Fibroblast of lung (primary cell): ENCODE results near the gene IGFBP1.

Experiments used
- EZH2 ChIP-seq: IDR thresholded peaks from 2 replicates; pipeline ENCODE4 v1.5.1; 2012; ENCODE audit warnings: low read length, control low read depth, mild to moderate bottlenecking; ENCODE audit errors: missing control alignments
- TF ChIP-seq, protein P1 (sequence below), 2 donors: IDR thresholded peaks in 1 of 2; conservative IDR thresholded peaks in 1 of 2; 1 replicate in 1 of 2; 2 replicates in 1 of 2; pipeline ENCODE4 v1.5.1; 2011 to 2012; ENCODE audit warnings: low read length in 2 of 2, control low read depth in 1 of 2, inconsistent platforms in 1 of 2, low read depth in 1 of 2, mild to moderate bottlenecking in 1 of 2

DNA sequence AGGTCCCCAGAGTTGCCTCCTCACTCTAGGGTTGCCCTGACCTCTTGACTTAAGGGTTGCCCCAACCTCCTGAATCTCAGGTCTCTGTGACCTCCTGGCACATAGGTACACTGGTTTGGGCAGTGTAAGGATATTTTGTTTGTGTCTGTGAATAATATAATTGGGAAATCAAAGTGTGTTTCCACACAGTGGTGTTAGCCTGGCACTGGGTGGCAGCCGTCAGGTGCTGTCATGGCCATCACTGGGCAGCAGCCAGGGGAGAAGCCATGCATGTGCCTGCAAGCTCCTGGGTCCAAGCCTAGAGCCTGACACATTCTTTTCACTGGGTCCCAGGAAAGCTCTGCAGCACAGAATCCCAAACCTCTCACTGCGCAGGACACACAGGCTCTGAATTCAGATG lies 11.8 kb upstream of the IGFBP1 start:
- TF ChIP-seq, protein P1, sequence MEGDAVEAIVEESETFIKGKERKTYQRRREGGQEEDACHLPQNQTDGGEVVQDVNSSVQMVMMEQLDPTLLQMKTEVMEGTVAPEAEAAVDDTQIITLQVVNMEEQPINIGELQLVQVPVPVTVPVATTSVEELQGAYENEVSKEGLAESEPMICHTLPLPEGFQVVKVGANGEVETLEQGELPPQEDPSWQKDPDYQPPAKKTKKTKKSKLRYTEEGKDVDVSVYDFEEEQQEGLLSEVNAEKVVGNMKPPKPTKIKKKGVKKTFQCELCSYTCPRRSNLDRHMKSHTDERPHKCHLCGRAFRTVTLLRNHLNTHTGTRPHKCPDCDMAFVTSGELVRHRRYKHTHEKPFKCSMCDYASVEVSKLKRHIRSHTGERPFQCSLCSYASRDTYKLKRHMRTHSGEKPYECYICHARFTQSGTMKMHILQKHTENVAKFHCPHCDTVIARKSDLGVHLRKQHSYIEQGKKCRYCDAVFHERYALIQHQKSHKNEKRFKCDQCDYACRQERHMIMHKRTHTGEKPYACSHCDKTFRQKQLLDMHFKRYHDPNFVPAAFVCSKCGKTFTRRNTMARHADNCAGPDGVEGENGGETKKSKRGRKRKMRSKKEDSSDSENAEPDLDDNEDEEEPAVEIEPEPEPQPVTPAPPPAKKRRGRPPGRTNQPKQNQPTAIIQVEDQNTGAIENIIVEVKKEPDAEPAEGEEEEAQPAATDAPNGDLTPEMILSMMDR (conservative IDR thresholded peaks at IDR 0.05 in 1 of 2, IDR thresholded peaks at IDR 0.05 in 1 of 2; ENCODE audit: low read depth in 1 of 2, low read length in 2 of 2), result no peak
- no peak for TF ChIP-seq EZH2
